Esophagus squamous epithelium (tissue), 5 donors: ENCODE measurements around the gene SMO. TPM values are rescaled to one million over a fixed set of nuclear protein-coding genes. Genes with fewer than 3 reads are reported as not detected.
A peak's percentile ranks its signal among the peaks of the same experiment; 100 is the strongest.

Experiments
- DNase-seq: peaks from one replicate; lab custom pipeline; 2025; lab: John Stamatoyannopoulos, UW
- H3K27ac ChIP-seq, 4 donors: fragments of 200-600 bp; sonication (generic); one replicate each; pipeline ENCODE4 v1.5.1; 2016 to 2019; ENCODE audit warnings: mild to moderate bottlenecking in 1 of 4
- H3K27me3 ChIP-seq, 4 donors: fragments of 200-600 bp; sonication (generic); 1 replicate in 3 of 4; 2 replicates in 1 of 4; pipeline versions ENCODE4 v1.5.1 to v1.6.0; 2017 to 2021; ENCODE audit warnings: antibody characterized with exemption in 1 of 4
- H3K36me3 ChIP-seq, 3 donors: fragments of 200-600 bp; sonication (generic); one replicate each; pipeline ENCODE4 v1.5.1; 2016 to 2019
- H3K4me1 ChIP-seq, 3 donors: fragments of 200-600 bp; sonication (generic); one replicate each; pipeline ENCODE4 v1.5.1; 2017 to 2019
- H3K4me3 ChIP-seq, 4 donors: fragments of 200-600 bp; sonication (generic); 1 replicate in 3 of 4; 2 replicates in 1 of 4; pipeline ENCODE4 v1.5.1; 2016 to 2019; ENCODE audit warnings: mild to moderate bottlenecking in 2 of 4, moderate library complexity in 1 of 4
- H3K9me3 ChIP-seq, 3 donors: fragments of 200-600 bp; sonication (generic); one replicate each; pipeline ENCODE4 v1.5.1; 2016 to 2019
- CTCF ChIP-seq, 6 experiments: fragments of 450-650 bp in 4 of 6; fragments of 200-600 bp in 2 of 6; sonication (generic) in 2 of 6; IDR thresholded peaks; one replicate each; pipeline ENCODE4 v1.5.1; 2016 to 2019; ENCODE audit warnings: antibody characterized with exemption in 6 of 6, mild to moderate bottlenecking in 4 of 6, moderate library complexity in 4 of 6
- POLR2A ChIP-seq, 4 donors: fragments of 450-650 bp; IDR thresholded peaks; one replicate each; pipeline ENCODE4 v1.6.1; 2017; ENCODE audit warnings: antibody characterized with exemption in 4 of 4, mild to moderate bottlenecking in 4 of 4, moderate library complexity in 3 of 4
- WGBS, 2 donors: methylation state at CpG; one replicate each; pipeline ENCODE4 v1.1.5; 2018; 5-methylcytosine and 5-hydroxymethylcytosine counted together
- intact Hi-C: fragments of 100-400 bp; cut with DNase I; formaldehyde crosslinking; loops from one replicate; pipeline ENCODE4 v1.15.0; 2022
- total RNA-seq, 4 donors: library from RNA; depleted of rRNA; stranded (reverse); fragments of >200 nt; gene quantifications; one replicate each; pipeline ENCODE4 v1.1.0, GENCODE V29; 2016
- donor health status: DM: yes; HTN: yes; CAD: no.

SMO gene
- total RNA-seq, 4 donors from 2014 or later, result 9.2 to 18.4 (median 10.4) TPM

GRCh38 chr7:129225206-129225930 is 36.9 kb downstream of the SMO start:
- no peaks in the 10 kb centered on the region for H3K36me3 ChIP-seq
- H3K27me3 ChIP-seq, result no peaks in the 10 kb centered on the region
- DNase-seq, result no peak
- H3K9me3 ChIP-seq, result no peaks in the 10 kb centered on the region
- 0 to 2% methylated on average over 11 to 13 of the region's 60 CpGs for WGBS, 2 donors
- H3K27ac ChIP-seq, result peak overlapping the region; percentile 90 to 98 (median 94)
- H3K4me3 ChIP-seq, result peak overlapping the region; percentile 69 to 99 (median 90)
- TF ChIP-seq POLR2A (IDR thresholded peaks at IDR 0.05) (no peak), CTCF (IDR thresholded peaks at IDR 0.05) (no peak)
- peaks cover 0 to 52% (median 13%) of the 10 kb centered on the region in 3 donors for H3K4me1 ChIP-seq
- intact Hi-C loops, result loop anchor here (5.0 to 10.0 kb wide), 2 partner anchors 37 to 69 kb away; no protein-coding TSS in a partner anchor

GRCh38 chr7:129225931-129226572 is 37.6 kb downstream of the SMO start:
- Histone ChIP-seq H3K27me3 (no peaks in the 10 kb centered on the region), H3K4me1 (peaks cover 0 to 52% (median 13%) of the 10 kb centered on the region in 3 donors), H3K4me3 (peak overlapping the region; percentile 69 to 99 (median 90)), H3K27ac (peak overlapping the region; percentile 90 to 98 (median 94)), H3K36me3 (no peaks in the 10 kb centered on the region), H3K9me3 (no peaks in the 10 kb centered on the region)
- intact Hi-C loops, result loop anchor here (5.0 to 10.0 kb wide), 2 partner anchors 36 to 69 kb away; no protein-coding TSS in a partner anchor
- 14 to 21% methylated on average over 11 of the region's 11 CpGs for WGBS, 2 donors
- no peak for DNase-seq
- TF ChIP-seq POLR2A (IDR thresholded peaks at IDR 0.05) (no peak), CTCF (IDR thresholded peaks at IDR 0.05) (no peak)

- no peaks in the 10 kb centered on the region for H3K9me3 ChIP-seq
- H3K4me1 ChIP-seq, result peaks cover 0 to 52% (median 13%) of the 10 kb centered on the region in 3 donors
- DNase-seq, result no peak
- intact Hi-C loops, result loop anchor here (5.0 to 10.0 kb wide), 2 partner anchors 34 to 67 kb away; no protein-coding TSS in a partner anchor
- H3K27ac ChIP-seq, result no peak overlapping the region
- no peaks in the 10 kb centered on the region for H3K36me3 ChIP-seq
- 47 to 51% methylated on average over 4 of the region's 4 CpGs for WGBS, 2 donors
- TF ChIP-seq CTCF (IDR thresholded peaks at IDR 0.05) (no peak), POLR2A (IDR thresholded peaks at IDR 0.05) (no peak)
- H3K27me3 ChIP-seq, result no peaks in the 10 kb centered on the region
- no peak overlapping the region for H3K4me3 ChIP-seq
These were observed 39.5 kb downstream of the SMO start for GRCh38 chr7:129227646-129228578.

GRCh38 chr7:129228633-129229032 is 40.2 kb downstream of the SMO start:
- intact Hi-C loops, result loop anchor here (5.0 to 10.0 kb wide), 2 partner anchors 34 to 66 kb away; no protein-coding TSS in a partner anchor
- no peak overlapping the region for H3K4me3 ChIP-seq
- peaks cover 0 to 52% (median 13%) of the 10 kb centered on the region in 3 donors for H3K4me1 ChIP-seq
- DNase-seq, result no peak
- no peak overlapping the region for H3K27ac ChIP-seq
- WGBS, 2 donors, result 50 to 54% methylated on average over 2 of the region's 2 CpGs
- H3K27me3 ChIP-seq, result no peaks in the 10 kb centered on the region
- TF ChIP-seq CTCF (IDR thresholded peaks at IDR 0.05) (no peak), POLR2A (IDR thresholded peaks at IDR 0.05) (no peak)
- H3K36me3 ChIP-seq, result no peaks in the 10 kb centered on the region
- no peaks in the 10 kb centered on the region for H3K9me3 ChIP-seq
